ENCODE measurements around the gene SLC15A1. TPM values are rescaled to one million over a fixed set of nuclear protein-coding genes. Genes with fewer than 3 reads are reported as not detected.

Gene SLC15A1
- total and polyA plus RNA-seq, 9 donors: 0.04 to 14.1 (median 0.21) TPM; not detected in 1

DNA sequence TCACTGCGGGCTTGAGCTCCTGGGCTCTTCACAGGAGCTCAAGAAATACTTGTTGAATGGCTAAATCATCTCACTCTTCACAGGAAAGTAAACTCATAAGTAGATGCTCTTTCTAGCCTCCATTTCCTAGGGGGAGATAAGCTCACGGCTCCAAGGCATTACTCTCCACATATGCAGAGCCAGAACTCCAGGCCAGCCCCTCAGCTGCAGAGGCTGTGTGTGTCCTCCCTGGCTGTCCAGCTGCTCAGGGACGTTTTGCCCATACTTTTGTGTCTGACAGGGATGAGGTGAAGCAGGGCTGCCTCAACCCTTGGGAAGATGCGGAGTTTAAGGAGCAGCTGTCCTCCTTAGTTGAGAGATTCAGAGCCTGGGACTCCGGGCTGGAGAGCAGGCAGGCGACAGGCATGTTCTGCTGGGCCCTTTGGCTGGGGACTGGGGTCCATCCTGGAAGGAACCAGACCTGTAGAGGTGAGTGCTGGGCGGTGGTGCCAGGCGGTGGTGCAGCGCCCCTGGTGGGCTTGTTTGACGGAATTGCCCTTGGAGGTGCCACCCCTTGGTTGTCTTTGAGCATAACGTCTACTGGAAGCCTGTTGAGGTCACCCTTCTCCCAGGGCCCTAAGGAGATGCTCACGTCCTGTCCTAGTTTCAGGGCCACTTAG, 20.5 kb upstream of the SLC15A1 start:
- Histone ChIP-seq H3K36me3 (ENCODE audit: control insufficient read depth, insufficient read depth, low read length) (no peaks in the 10 kb centered on the region), H3K27me3 (ENCODE audit: control insufficient read depth, insufficient read depth, low read length) (no peaks in the 10 kb centered on the region), H3K27ac (ENCODE audit: low read length) (no peak overlapping the region), H3K4me1 (ENCODE audit: control insufficient read depth, insufficient read depth, low read length) (peaks cover 7% of the 10 kb centered on the region), H3K4me3 (ENCODE audit: low read length) (no peak overlapping the region), H3K9me3 (replicated peaks; ENCODE audit: control insufficient read depth, low read depth, low read length) (no peaks in the 10 kb centered on the region)
- peak; percentile 73 for DNase-seq
- 59% methylated on average over 10 of the region's 12 CpGs for WGBS (ENCODE audit: insufficient coverage)

DNA sequence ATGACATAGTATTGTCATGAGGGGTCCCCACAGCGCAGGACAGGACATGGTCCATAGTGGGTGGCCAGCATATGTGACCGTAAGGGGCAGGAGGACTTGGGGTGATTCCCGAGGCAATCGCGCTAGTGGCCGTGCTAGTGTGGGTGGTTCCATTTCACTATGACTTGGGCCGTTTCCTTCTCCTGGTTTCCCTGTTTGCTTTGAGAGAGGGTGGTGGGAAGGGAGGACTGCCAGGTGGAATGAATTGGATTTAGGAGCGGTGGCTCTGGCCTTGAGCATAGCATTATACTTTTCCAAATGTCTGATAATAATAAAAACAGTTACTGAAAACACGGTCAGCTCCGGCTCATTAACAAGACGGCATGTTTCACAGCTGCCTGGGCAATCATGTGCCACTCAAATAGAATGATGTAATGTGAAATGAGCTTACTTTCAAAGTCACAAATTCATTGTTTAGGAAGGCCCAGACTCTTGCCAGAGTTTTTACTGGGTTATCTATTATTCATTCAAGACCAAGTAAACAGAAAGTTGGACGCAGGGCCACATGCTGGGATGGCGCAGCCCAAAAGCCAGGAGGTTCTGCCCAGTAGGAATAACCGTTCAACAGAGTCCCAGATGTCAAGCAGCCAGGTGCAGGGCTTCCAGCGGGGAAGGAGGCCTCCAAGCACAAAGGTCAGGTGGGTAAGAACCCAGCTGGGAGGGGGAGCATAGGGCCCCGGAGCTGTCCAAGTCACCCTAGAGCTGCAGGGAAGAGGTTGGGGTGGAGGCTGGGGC, 19.6 kb upstream of the SLC15A1 start:
- no peaks in the 10 kb centered on the region for H3K36me3 ChIP-seq (ENCODE audit: control insufficient read depth, insufficient read depth, low read length)
- H3K9me3 ChIP-seq (replicated peaks; ENCODE audit: control insufficient read depth, low read depth, low read length): no peaks in the 10 kb centered on the region
- no peak for DNase-seq
- peaks cover 7% of the 10 kb centered on the region for H3K4me1 ChIP-seq (ENCODE audit: control insufficient read depth, insufficient read depth, low read length)
- 81% methylated on average over 9 of the region's 16 CpGs for WGBS (ENCODE audit: insufficient coverage)
- H3K27ac ChIP-seq (ENCODE audit: low read length): no peak overlapping the region
- H3K4me3 ChIP-seq (ENCODE audit: low read length): no peak overlapping the region
- no peaks in the 10 kb centered on the region for H3K27me3 ChIP-seq (ENCODE audit: control insufficient read depth, insufficient read depth, low read length)

- no peaks in the 10 kb centered on the region for H3K9me3 ChIP-seq (replicated peaks; ENCODE audit: control insufficient read depth, low read depth, low read length)
- DNase-seq: peak; percentile 36
- H3K4me3 ChIP-seq (ENCODE audit: low read length): no peak overlapping the region
- no peaks in the 10 kb centered on the region for H3K36me3 ChIP-seq (ENCODE audit: control insufficient read depth, insufficient read depth, low read length)
- 61% methylated on average over 5 of the region's 7 CpGs for WGBS (ENCODE audit: insufficient coverage)
- H3K4me1 ChIP-seq (ENCODE audit: control insufficient read depth, insufficient read depth, low read length): peaks cover 7% of the 10 kb centered on the region
- H3K27ac ChIP-seq (ENCODE audit: low read length): no peak overlapping the region
- peaks cover 7% of the 10 kb centered on the region for H3K27me3 ChIP-seq (ENCODE audit: control insufficient read depth, insufficient read depth, low read length)
These were observed 17.3 kb upstream of the SLC15A1 start for GRCh38 chr13:98769736-98770135.

DNA sequence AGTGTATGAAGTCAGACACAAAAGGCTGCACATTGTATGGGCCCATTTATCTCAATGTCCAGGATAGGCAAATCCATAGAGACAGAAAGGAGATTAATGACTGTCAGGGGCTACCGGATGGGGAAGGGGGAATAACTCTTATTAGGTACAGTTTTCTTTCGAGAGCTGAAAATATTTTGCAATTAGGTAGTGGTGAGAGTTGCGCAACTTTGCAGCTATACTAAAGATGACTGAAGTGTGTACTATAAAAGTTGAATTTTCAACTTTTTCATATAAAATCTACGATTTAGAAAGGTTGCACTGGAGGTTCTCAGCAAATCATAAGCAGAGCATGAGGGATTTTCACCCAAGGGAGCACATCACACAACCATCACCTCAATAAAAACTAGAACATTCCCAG, 16.1 kb upstream of the SLC15A1 start:
- Histone ChIP-seq H3K4me3 (ENCODE audit: low read length) (no peak overlapping the region), H3K4me1 (ENCODE audit: control insufficient read depth, insufficient read depth, low read length) (peaks cover 7% of the 10 kb centered on the region), H3K9me3 (replicated peaks; ENCODE audit: control insufficient read depth, low read depth, low read length) (no peaks in the 10 kb centered on the region), H3K36me3 (ENCODE audit: control insufficient read depth, insufficient read depth, low read length) (no peaks in the 10 kb centered on the region), H3K27ac (ENCODE audit: low read length) (no peak overlapping the region), H3K27me3 (ENCODE audit: control insufficient read depth, insufficient read depth, low read length) (peaks cover 7% of the 10 kb centered on the region)
- 67% methylated on average over 1 of the region's 4 CpGs for WGBS (ENCODE audit: insufficient coverage)
- DNase-seq: no peak

- Histone ChIP-seq H3K4me3 (ENCODE audit: low read length) (no peak overlapping the region), H3K36me3 (ENCODE audit: control insufficient read depth, insufficient read depth, low read length) (no peaks in the 10 kb centered on the region), H3K27ac (ENCODE audit: low read length) (no peak overlapping the region), H3K9me3 (replicated peaks; ENCODE audit: control insufficient read depth, low read depth, low read length) (no peaks in the 10 kb centered on the region), H3K27me3 (ENCODE audit: control insufficient read depth, insufficient read depth, low read length) (peaks cover 7% of the 10 kb centered on the region), H3K4me1 (ENCODE audit: control insufficient read depth, insufficient read depth, low read length) (no peaks in the 10 kb centered on the region)
- 84% methylated on average over 10 of the region's 11 CpGs for WGBS (ENCODE audit: insufficient coverage)
- no peak for DNase-seq
These were observed 14.2 kb upstream of the SLC15A1 start for GRCh38 chr13:98766697-98767096.

DNA sequence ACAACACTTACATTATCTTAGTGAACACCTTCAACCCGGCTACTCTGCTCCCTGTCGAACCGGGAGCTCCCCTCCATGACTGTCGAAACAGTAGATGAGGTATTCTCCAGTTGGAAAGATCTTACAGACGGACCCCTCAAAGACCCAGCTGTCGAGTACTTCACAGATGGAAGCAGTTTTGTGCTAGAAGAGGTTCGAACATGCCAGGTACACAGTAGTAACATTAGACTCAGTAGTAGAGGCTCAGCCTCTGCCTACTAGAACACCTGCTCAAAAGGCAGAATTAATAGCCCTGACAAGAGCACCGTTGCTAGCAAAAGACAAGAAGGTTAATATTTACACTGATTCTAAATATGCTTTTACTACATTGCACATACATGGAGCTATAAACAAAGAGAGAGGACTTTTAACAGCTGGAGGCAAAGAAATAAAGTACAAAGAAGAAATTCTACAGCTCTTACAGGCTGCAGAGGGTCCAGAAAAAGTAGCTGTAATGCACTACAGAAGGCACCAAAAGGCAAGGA, 13.6 kb upstream of the SLC15A1 start:
- DNase-seq: no peak
- H3K4me1 ChIP-seq (ENCODE audit: control insufficient read depth, insufficient read depth, low read length): no peaks in the 10 kb centered on the region
- WGBS (ENCODE audit: insufficient coverage): 100% methylated on average over 1 of the region's 8 CpGs
- H3K27me3 ChIP-seq (ENCODE audit: control insufficient read depth, insufficient read depth, low read length): peaks cover 7% of the 10 kb centered on the region
- no peaks in the 10 kb centered on the region for H3K9me3 ChIP-seq (replicated peaks; ENCODE audit: control insufficient read depth, low read depth, low read length)
- H3K36me3 ChIP-seq (ENCODE audit: control insufficient read depth, insufficient read depth, low read length): no peaks in the 10 kb centered on the region
- no peak overlapping the region for H3K27ac ChIP-seq (ENCODE audit: low read length)
- no peak overlapping the region for H3K4me3 ChIP-seq (ENCODE audit: low read length)

- no peak for DNase-seq
- Histone ChIP-seq H3K4me1 (ENCODE audit: control insufficient read depth, insufficient read depth, low read length) (no peaks in the 10 kb centered on the region), H3K36me3 (ENCODE audit: control insufficient read depth, insufficient read depth, low read length) (no peaks in the 10 kb centered on the region), H3K27me3 (ENCODE audit: control insufficient read depth, insufficient read depth, low read length) (peaks cover 7% of the 10 kb centered on the region), H3K9me3 (replicated peaks; ENCODE audit: control insufficient read depth, low read depth, low read length) (peaks cover 4% of the 10 kb centered on the region), H3K4me3 (ENCODE audit: low read length) (no peak overlapping the region), H3K27ac (ENCODE audit: low read length) (no peak overlapping the region)
- WGBS (ENCODE audit: insufficient coverage): 64% methylated on average over 11 of the region's 15 CpGs
These were observed 9.6 kb upstream of the SLC15A1 start for GRCh38 chr13:98761986-98762616.

GRCh38 chr13:98761126-98761985, 8.9 kb upstream of the SLC15A1 start:
- Histone ChIP-seq H3K36me3 (ENCODE audit: control insufficient read depth, insufficient read depth, low read length) (no peaks in the 10 kb centered on the region), H3K27me3 (ENCODE audit: control insufficient read depth, insufficient read depth, low read length) (peaks cover 4% of the 10 kb centered on the region), H3K9me3 (replicated peaks; ENCODE audit: control insufficient read depth, low read depth, low read length) (peaks cover 4% of the 10 kb centered on the region), H3K27ac (ENCODE audit: low read length) (no peak overlapping the region), H3K4me1 (ENCODE audit: control insufficient read depth, insufficient read depth, low read length) (no peaks in the 10 kb centered on the region), H3K4me3 (ENCODE audit: low read length) (no peak overlapping the region)
- 67% methylated on average over 13 of the region's 15 CpGs for WGBS (ENCODE audit: insufficient coverage)
- peak; percentile 38 for DNase-seq

GRCh38 chr13:98755729-98756128, 3.3 kb upstream of the SLC15A1 start:
- no peak for DNase-seq
- peaks cover 5% of the 10 kb centered on the region for H3K9me3 ChIP-seq (replicated peaks; ENCODE audit: control insufficient read depth, low read depth, low read length)
- H3K4me1 ChIP-seq (ENCODE audit: control insufficient read depth, insufficient read depth, low read length): peaks cover 14% of the 10 kb centered on the region
- H3K27me3 ChIP-seq (ENCODE audit: control insufficient read depth, insufficient read depth, low read length): peaks cover 25% of the 10 kb centered on the region
- H3K36me3 ChIP-seq (ENCODE audit: control insufficient read depth, insufficient read depth, low read length): no peaks in the 10 kb centered on the region
- H3K27ac ChIP-seq (ENCODE audit: low read length): no peak overlapping the region
- 88% methylated on average over 8 of the region's 9 CpGs for WGBS (ENCODE audit: insufficient coverage)
- no peak overlapping the region for H3K4me3 ChIP-seq (ENCODE audit: low read length)

All from muscle of leg (tissue), 11 donors.